COR-L47 (cell line): Measurements from ENCODE around the gene ARFRP1.
"Not testable (repeated sequence)": the region's sequence is repeated elsewhere in the genome, so short reads cannot be mapped to it uniquely, and the experiment has no call there.

Source experiments
- DNase-seq: peaks from one replicate; lab custom pipeline; 2025; lab: John Stamatoyannopoulos, UW

Gene ARFRP1

GRCh38 chr20:63675681-63676368, 32.0 kb downstream of the ARFRP1 start:
- no peak for DNase-seq

- no peak for DNase-seq
Observed at GRCh38 chr20:63673951-63674350, 33.8 kb downstream of the ARFRP1 start.

GRCh38 chr20:63672666-63673065, 35.1 kb downstream of the ARFRP1 start:
- DNase-seq, result no peak

GRCh38 chr20:63671695-63672094, 36.1 kb downstream of the ARFRP1 start:
- not testable (repeated sequence) for DNase-seq

- DNase-seq, result no peak
Observed at GRCh38 chr20:63668351-63668750, 39.4 kb downstream of the ARFRP1 start.

- no peak for DNase-seq
Observed at GRCh38 chr20:63667858-63668257, 39.9 kb downstream of the ARFRP1 start.

- no peak for DNase-seq
Observed at GRCh38 chr20:63665708-63666107, 42.1 kb downstream of the ARFRP1 start.

- DNase-seq, result no peak
Observed at GRCh38 chr20:63664861-63665594, 42.7 kb downstream of the ARFRP1 start.

GRCh38 chr20:63664143-63664851, 43.5 kb downstream of the ARFRP1 start:
- DNase-seq, result no peak

- no peak for DNase-seq
Observed at GRCh38 chr20:63663332-63664066, 44.3 kb downstream of the ARFRP1 start.

GRCh38 chr20:63662813-63663189, 45.0 kb downstream of the ARFRP1 start:
- DNase-seq, result no peak

- DNase-seq, result no peak
Observed at GRCh38 chr20:63661959-63662812, 45.6 kb downstream of the ARFRP1 start.

- no peak for DNase-seq
Observed at GRCh38 chr20:63661108-63661507, 46.7 kb downstream of the ARFRP1 start.

- DNase-seq, result no peak
Observed at GRCh38 chr20:63660622-63661021, 47.2 kb downstream of the ARFRP1 start.

GRCh38 chr20:63660174-63660573, 47.6 kb downstream of the ARFRP1 start:
- not testable (repeated sequence) for DNase-seq

GRCh38 chr20:63659370-63659769, 48.4 kb downstream of the ARFRP1 start:
- DNase-seq, result no peak

- DNase-seq, result no peak
Observed at GRCh38 chr20:63658749-63659187, 49.0 kb downstream of the ARFRP1 start.

- peak; percentile 86 for DNase-seq
Observed at GRCh38 chr20:63657937-63658748, 49.6 kb downstream of the ARFRP1 start, which contains the start of gene RTEL1. Gene RTEL1, plus strand, starts transcription at chr20:63658312. Its CDS starts 1,091 bp downstream, at chr20:63659403.

GRCh38 chr20:63657260-63657936, 50.4 kb downstream of the ARFRP1 start:
- no peak for DNase-seq

- no peak for DNase-seq
Observed at GRCh38 chr20:63656451-63656850, 51.3 kb downstream of the ARFRP1 start.
